Natural killer cell (primary cell): ENCODE results near the gene TRIP12. TPM values are rescaled to one million over a fixed set of nuclear protein-coding genes. Genes with fewer than 3 reads are reported as not detected.

ENCODE experiments used
- ATAC-seq, 3 donors: fragments of 150-1000 bp in 2 of 3; fragments of 200-7000 bp in 1 of 3; cut with Tn5 transposase; 1 replicate in 1 of 3; 2 replicates in 2 of 3; pipeline ENCODE4 v1.10.0; 2021; ENCODE audit warnings: mild to moderate bottlenecking in 2 of 3, moderate library complexity in 2 of 3
- DNase-seq, 2 donors: peaks; one replicate each; pipeline versions ENCODE4 v3.0.0 to v3.0.0-alpha.2; 2013 to 2021; ENCODE audit warnings: mixed read lengths in 1 of 2
- H3K27ac ChIP-seq: one replicate; pipeline ENCODE4 v1.5.1; 2013; ENCODE audit warnings: mild to moderate bottlenecking, low read length
- H3K27me3 ChIP-seq: one replicate; pipeline ENCODE4 v1.6.1; 2013; ENCODE audit warnings: low read length; ENCODE audit not compliant: control insufficient read depth, insufficient read depth
- H3K36me3 ChIP-seq: one replicate; pipeline ENCODE4 v1.6.1; 2013; ENCODE audit warnings: low read length; ENCODE audit not compliant: control insufficient read depth, insufficient read depth
- H3K4me1 ChIP-seq: one replicate; pipeline ENCODE4 v1.6.1; 2013; ENCODE audit warnings: low read length; ENCODE audit not compliant: control insufficient read depth, insufficient read depth
- H3K4me3 ChIP-seq: one replicate; pipeline ENCODE4 v1.5.1; 2013; ENCODE audit warnings: low read length
- H3K9me3 ChIP-seq: one replicate; pipeline ENCODE4 v1.6.1; 2013; ENCODE audit warnings: low read length; ENCODE audit not compliant: control insufficient read depth, insufficient read depth
- H3K27ac Mint-ChIP-seq, 2 donors: one replicate each; pipeline ENCODE4 v1.8.0; 2022; ENCODE audit warnings: mild to moderate bottlenecking in 2 of 2, mixed read lengths in 2 of 2, moderate library complexity in 1 of 2
- H3K27me3 Mint-ChIP-seq, 2 donors: one replicate each; pipeline ENCODE4 v1.8.0; 2022; ENCODE audit warnings: low read depth in 2 of 2, mixed read lengths in 2 of 2
- H3K36me3 Mint-ChIP-seq: one replicate; pipeline ENCODE4 v1.8.0; 2022; ENCODE audit warnings: mixed read lengths
- H3K4me1 Mint-ChIP-seq, 2 donors: one replicate each; pipeline ENCODE4 v1.8.0; 2022; ENCODE audit warnings: mixed read lengths in 2 of 2
- H3K4me3 Mint-ChIP-seq: one replicate; pipeline ENCODE4 v1.8.0; 2022; ENCODE audit warnings: mild to moderate bottlenecking, moderate library complexity, mixed read lengths
- H3K9me3 Mint-ChIP-seq, 2 donors: one replicate each; pipeline ENCODE4 v1.8.0; 2022; ENCODE audit warnings: mixed read lengths in 2 of 2
- WGBS: methylation state at CpG from one replicate; pipeline ENCODE4 v1.1.7; 2013; ENCODE audit warnings: missing lambda C conversion rate; ENCODE audit not compliant: insufficient coverage; 5-methylcytosine and 5-hydroxymethylcytosine counted together
- intact Hi-C: fragments of 100-400 bp; cut with micrococcal nuclease; formaldehyde crosslinking; loops from one replicate; pipeline ENCODE4 v1.14.2; 2022
- total RNA-seq, 4 donors: library from RNA; stranded (reverse); fragments of 120-200 nt in 1 of 4; gene quantifications; one replicate each; pipeline versions ENCODE4 v1.2.3 to v1.2.4, GENCODE V29; 2013 to 2022
- TF ChIP-seq, protein P1 (sequence below): fragments of 200-600 bp; IDR thresholded peaks from one replicate; pipeline ENCODE4 v1.8.0; 2022; ENCODE audit warnings: antibody characterized with exemption

Gene TRIP12
- total RNA-seq, 3 donors from 2014 or later (not counting 1 experiment from before 2014, with no cell fraction given): 295 to 351 (median 325) TPM

DNA sequence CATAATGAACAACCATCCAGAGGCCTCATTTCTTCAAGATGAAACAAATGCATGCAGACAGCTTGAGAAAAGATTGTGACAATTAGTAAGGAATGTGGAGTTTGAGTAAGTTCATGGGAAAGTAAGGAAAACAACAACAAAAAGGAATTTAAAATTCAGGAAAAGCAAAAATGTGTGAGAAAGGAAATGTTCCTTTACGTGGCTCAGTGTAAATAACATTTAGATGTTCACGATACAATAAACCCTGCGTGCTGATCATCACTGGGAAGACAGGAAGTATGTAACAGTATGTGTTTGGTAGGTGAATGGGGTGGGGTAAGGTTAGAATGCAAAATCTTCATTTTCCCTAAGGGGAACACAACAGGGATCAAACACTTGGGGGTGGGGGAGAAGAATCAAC is 72.7 kb downstream of the TRIP12 start:
- Histone ChIP-seq H3K36me3 (peaks cover 9% of the 10 kb centered on the region), H3K4me1 (no peaks in the 10 kb centered on the region)

DNA sequence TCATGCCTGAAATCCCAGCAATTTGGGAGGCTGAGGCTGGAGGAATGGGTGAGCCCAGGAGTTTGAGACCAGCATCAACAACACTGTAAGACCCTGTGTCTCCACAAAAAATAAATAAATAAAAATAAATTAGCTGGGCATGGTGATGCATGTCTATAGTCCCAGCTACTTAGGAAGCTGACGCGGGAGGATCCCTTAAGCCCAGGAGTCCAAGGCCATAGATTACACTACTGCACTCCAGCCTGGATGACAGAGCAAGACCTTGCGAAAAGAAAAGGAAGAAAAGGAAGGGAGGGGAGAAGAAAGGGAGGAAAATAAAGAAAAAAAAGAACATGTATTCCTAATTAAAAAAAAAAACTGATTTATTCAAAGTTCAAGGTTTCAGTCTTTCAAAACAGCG is 78.2 kb downstream of the TRIP12 start:
- Histone ChIP-seq H3K4me3 (no peak overlapping the region), H3K27ac (no peak overlapping the region), H3K36me3 (peaks cover 19% of the 10 kb centered on the region), H3K27me3 (no peaks in the 10 kb centered on the region), H3K4me1 (no peaks in the 10 kb centered on the region), H3K9me3 (no peaks in the 10 kb centered on the region)
- peaks cover 35 to 37% of the 10 kb centered on the region in 2 donors for H3K4me1 Mint-ChIP-seq
- H3K27ac Mint-ChIP-seq: peak overlapping the region in 1 of 2 donors; percentile 18
- H3K27me3 Mint-ChIP-seq: no peaks in the 10 kb centered on the region
- DNase-seq (no peak), ATAC-seq (no peak)
- TF ChIP-seq, protein P1, sequence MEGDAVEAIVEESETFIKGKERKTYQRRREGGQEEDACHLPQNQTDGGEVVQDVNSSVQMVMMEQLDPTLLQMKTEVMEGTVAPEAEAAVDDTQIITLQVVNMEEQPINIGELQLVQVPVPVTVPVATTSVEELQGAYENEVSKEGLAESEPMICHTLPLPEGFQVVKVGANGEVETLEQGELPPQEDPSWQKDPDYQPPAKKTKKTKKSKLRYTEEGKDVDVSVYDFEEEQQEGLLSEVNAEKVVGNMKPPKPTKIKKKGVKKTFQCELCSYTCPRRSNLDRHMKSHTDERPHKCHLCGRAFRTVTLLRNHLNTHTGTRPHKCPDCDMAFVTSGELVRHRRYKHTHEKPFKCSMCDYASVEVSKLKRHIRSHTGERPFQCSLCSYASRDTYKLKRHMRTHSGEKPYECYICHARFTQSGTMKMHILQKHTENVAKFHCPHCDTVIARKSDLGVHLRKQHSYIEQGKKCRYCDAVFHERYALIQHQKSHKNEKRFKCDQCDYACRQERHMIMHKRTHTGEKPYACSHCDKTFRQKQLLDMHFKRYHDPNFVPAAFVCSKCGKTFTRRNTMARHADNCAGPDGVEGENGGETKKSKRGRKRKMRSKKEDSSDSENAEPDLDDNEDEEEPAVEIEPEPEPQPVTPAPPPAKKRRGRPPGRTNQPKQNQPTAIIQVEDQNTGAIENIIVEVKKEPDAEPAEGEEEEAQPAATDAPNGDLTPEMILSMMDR: no peak
- H3K36me3 Mint-ChIP-seq: no peaks in the 10 kb centered on the region
- 100% methylated on average over 3 of the region's 4 CpGs for WGBS
- intact Hi-C loops: no loop called here
- H3K4me3 Mint-ChIP-seq: no peak overlapping the region
- H3K9me3 Mint-ChIP-seq: no peaks in the 10 kb centered on the region

More for the DNA sequence above, 72.7 kb downstream of the TRIP12 start:
- ATAC-seq: no peak
- Histone ChIP-seq H3K9me3 (no peaks in the 10 kb centered on the region), H3K27me3 (no peaks in the 10 kb centered on the region), H3K4me3 (no peak overlapping the region), H3K27ac (no peak overlapping the region)
- Mint-ChIP-seq H3K9me3 (no peaks in the 10 kb centered on the region), H3K4me1 (peaks cover 61 to 64% of the 10 kb centered on the region in 2 donors), H3K4me3 (no peak overlapping the region), H3K27ac (peak overlapping the region; percentile 13 to 42), H3K36me3 (no peaks in the 10 kb centered on the region), H3K27me3 (no peaks in the 10 kb centered on the region)
- peak in 1 of 2 donors; percentile 41 for DNase-seq
- WGBS: 86% methylated on average over 3 of the region's 3 CpGs
- TF ChIP-seq, protein P1: no peak
- intact Hi-C loops: no loop called here

DNA sequence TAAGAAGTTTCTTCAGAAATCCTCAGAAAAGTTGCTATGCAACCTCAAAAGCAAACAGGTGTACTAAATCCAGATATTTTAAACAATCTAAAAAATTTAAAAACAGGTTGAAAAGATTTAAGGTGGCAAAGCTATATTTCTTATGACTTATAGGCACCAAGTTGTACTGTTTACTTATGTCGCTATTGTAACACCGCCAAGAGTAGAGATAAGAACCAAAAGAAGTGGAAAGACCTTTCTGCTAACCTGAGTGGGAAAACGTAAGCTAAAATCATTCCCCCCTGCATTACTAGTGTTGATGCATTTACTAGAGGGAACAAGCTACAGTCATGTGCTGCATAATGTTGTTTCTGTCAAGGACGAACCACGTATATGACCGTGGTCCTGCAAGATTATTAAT is 83.1 kb downstream of the TRIP12 start:
- H3K4me1 ChIP-seq: no peaks in the 10 kb centered on the region
- H3K27ac Mint-ChIP-seq: peak overlapping the region in 1 of 2 donors; percentile 52
- 78% methylated on average over 5 of the region's 6 CpGs for whole genome bisulfite sequencing
- no peaks in the 10 kb centered on the region for H3K36me3 Mint-ChIP-seq
- ATAC-seq (no peak), DNase-seq (no peak)
- peaks cover 25 to 44% of the 10 kb centered on the region in 2 donors for H3K4me1 Mint-ChIP-seq
- H3K36me3 ChIP-seq: peaks cover 25% of the 10 kb centered on the region
- no peak overlapping the region for H3K4me3 ChIP-seq
- no peaks in the 10 kb centered on the region for H3K27me3 ChIP-seq
- H3K27me3 Mint-ChIP-seq: no peaks in the 10 kb centered on the region
- no peaks in the 10 kb centered on the region for H3K9me3 Mint-ChIP-seq
- no peak overlapping the region for H3K27ac ChIP-seq
- TF ChIP-seq, protein P1: no peak
- no peak overlapping the region for H3K4me3 Mint-ChIP-seq
- intact Hi-C loops: no loop called here
- H3K9me3 ChIP-seq: no peaks in the 10 kb centered on the region

DNA sequence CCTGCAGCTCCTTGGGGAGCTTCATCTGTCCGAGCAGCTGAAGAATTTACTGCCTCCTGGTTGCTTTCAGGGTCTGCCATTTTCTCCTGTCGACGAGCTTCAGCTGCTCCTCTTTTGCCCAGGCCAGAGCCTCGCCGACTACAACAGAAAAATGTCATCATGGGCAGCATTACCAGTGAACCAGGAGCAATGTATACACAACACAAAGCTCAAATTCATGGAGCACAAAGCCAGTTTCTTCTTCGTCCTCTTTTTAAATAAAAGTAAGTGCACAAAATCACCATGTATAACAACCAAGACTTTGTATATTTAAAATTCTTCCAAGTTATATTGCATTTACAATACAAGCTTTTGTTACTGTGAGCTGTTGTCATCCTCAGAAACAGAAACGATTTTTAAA is 85.0 kb downstream of the TRIP12 start:
- DNase-seq (no peak), ATAC-seq (no peak)
- Mint-ChIP-seq H3K4me1 (peaks cover 38 to 63% of the 10 kb centered on the region in 2 donors), H3K27me3 (no peaks in the 10 kb centered on the region), H3K27ac (peak overlapping the region; percentile 34 to 69), H3K36me3 (no peaks in the 10 kb centered on the region), H3K4me3 (no peak overlapping the region), H3K9me3 (no peaks in the 10 kb centered on the region)
- intact Hi-C loops: no loop called here
- whole genome bisulfite sequencing: 95% methylated on average over 7 of the region's 7 CpGs
- Histone ChIP-seq H3K36me3 (peaks cover 29% of the 10 kb centered on the region), H3K4me3 (no peak overlapping the region), H3K27me3 (no peaks in the 10 kb centered on the region), H3K27ac (no peak overlapping the region), H3K4me1 (no peaks in the 10 kb centered on the region), H3K9me3 (no peaks in the 10 kb centered on the region)
- TF ChIP-seq, protein P1: no peak
